ENCODE data around the gene MRPS12. TPM values are rescaled to one million over a fixed set of nuclear protein-coding genes. Genes with fewer than 3 reads are reported as not detected.

Gene MRPS12
- total RNA-seq, 1 donor, result 25.7 TPM

DNA sequence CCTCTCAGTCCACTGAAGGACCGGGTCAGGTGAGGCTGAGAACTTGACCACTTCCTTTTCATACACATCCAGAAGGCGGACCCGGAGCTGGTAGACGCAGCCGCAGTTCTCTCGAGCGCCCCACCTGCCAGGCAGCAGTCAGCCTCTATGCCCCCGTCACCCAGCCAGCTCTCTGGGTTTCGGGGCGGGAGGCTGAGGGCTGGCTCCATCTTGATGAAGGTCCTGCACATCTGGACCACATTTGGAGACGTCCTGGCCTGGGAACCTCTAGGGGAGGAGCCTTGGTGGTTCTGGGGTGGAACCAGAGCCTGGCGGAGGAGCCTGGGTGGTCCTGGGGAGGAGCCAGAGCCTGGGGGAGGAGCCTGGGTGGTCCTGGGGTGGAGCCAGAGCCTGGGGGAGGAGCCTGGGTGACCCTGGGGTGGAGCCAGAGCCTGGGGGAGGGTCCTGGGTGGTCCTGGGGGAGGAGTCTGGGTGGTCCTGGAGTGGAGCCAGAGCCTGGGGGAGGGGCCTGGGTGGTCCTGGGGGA is 14.3 kb downstream of the MRPS12 start:
- Histone ChIP-seq H3K4me3 (ENCODE audit: insufficient read depth, low read length) (no peak overlapping the region), H3K4me1 (ENCODE audit: insufficient read depth, low read length) (no peaks in the 10 kb centered on the region), H3K79me2 (ENCODE audit: insufficient read depth, low read length) (no peaks in the 10 kb centered on the region), H3K9me3 (ENCODE audit: low read depth, low read length) (no peaks in the 10 kb centered on the region), H3K36me3 (ENCODE audit: insufficient read depth, low read length) (peaks cover 10% of the 10 kb centered on the region), H2AFZ (ENCODE audit: low read length) (no peak overlapping the region), H3K4me2 (ENCODE audit: insufficient read depth, low read length) (no peak overlapping the region), H4K20me1 (ENCODE audit: insufficient read depth, low read length) (no peaks in the 10 kb centered on the region), H3K27me3 (ENCODE audit: insufficient read depth, low read length) (no peaks in the 10 kb centered on the region), H3K27ac (ENCODE audit: low read depth, low read length) (no peak overlapping the region)
- DNase-seq (ENCODE audit: insufficient read length, low spot score, missing footprints), result peak; percentile 38
- TF ChIP-seq, protein P1, sequence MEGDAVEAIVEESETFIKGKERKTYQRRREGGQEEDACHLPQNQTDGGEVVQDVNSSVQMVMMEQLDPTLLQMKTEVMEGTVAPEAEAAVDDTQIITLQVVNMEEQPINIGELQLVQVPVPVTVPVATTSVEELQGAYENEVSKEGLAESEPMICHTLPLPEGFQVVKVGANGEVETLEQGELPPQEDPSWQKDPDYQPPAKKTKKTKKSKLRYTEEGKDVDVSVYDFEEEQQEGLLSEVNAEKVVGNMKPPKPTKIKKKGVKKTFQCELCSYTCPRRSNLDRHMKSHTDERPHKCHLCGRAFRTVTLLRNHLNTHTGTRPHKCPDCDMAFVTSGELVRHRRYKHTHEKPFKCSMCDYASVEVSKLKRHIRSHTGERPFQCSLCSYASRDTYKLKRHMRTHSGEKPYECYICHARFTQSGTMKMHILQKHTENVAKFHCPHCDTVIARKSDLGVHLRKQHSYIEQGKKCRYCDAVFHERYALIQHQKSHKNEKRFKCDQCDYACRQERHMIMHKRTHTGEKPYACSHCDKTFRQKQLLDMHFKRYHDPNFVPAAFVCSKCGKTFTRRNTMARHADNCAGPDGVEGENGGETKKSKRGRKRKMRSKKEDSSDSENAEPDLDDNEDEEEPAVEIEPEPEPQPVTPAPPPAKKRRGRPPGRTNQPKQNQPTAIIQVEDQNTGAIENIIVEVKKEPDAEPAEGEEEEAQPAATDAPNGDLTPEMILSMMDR (IDR thresholded peaks at IDR 0.05; ENCODE audit: extremely low read depth, low read depth, low read length), result no peak

DNA sequence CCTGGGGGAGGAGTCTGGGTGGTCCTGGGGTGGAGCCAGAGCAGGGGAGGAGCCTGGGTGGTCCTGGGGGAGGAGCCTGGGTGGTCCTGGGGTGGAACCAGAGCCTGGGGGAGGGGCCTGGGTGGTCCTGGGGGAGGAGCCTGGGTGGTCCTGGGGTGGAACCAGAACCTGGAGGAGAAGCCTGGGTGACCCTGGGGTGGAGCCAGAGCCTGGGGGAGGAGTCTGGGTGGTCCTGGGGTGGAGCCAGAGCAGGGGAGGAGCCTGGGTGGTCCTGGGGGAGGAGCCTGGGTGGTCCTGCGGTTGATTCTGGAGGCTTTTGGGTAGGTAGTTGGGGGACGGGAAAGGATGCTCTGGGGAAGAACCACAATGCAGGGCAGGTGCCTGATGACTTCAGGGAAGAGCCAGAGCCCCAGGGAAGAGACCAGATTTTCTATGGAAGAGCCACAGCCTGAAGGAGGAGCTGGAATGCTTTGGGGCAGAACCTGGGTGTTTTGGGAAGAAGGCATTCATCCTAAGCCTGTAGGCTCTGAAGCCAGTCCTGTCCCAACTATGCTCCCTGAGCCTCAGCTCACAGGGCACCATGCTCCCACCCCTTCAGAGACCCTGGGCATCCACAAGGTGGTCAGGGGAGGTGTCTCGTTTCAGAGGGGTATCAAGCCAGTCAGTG is 15.0 kb downstream of the MRPS12 start:
- Histone ChIP-seq H3K4me1 (ENCODE audit: insufficient read depth, low read length) (no peaks in the 10 kb centered on the region), H2AFZ (ENCODE audit: low read length) (no peak overlapping the region), H3K79me2 (ENCODE audit: insufficient read depth, low read length) (no peaks in the 10 kb centered on the region), H3K9me3 (ENCODE audit: low read depth, low read length) (no peaks in the 10 kb centered on the region), H3K27me3 (ENCODE audit: insufficient read depth, low read length) (no peaks in the 10 kb centered on the region), H3K27ac (ENCODE audit: low read depth, low read length) (no peak overlapping the region), H3K4me2 (ENCODE audit: insufficient read depth, low read length) (no peak overlapping the region), H4K20me1 (ENCODE audit: insufficient read depth, low read length) (peaks cover 3% of the 10 kb centered on the region), H3K36me3 (ENCODE audit: insufficient read depth, low read length) (peaks cover 10% of the 10 kb centered on the region), H3K4me3 (ENCODE audit: insufficient read depth, low read length) (no peak overlapping the region)
- TF ChIP-seq, protein P1 (IDR thresholded peaks at IDR 0.05; ENCODE audit: extremely low read depth, low read depth, low read length), result no peak
- peak; percentile 66 for DNase-seq (ENCODE audit: insufficient read length, low spot score, missing footprints)

DNA sequence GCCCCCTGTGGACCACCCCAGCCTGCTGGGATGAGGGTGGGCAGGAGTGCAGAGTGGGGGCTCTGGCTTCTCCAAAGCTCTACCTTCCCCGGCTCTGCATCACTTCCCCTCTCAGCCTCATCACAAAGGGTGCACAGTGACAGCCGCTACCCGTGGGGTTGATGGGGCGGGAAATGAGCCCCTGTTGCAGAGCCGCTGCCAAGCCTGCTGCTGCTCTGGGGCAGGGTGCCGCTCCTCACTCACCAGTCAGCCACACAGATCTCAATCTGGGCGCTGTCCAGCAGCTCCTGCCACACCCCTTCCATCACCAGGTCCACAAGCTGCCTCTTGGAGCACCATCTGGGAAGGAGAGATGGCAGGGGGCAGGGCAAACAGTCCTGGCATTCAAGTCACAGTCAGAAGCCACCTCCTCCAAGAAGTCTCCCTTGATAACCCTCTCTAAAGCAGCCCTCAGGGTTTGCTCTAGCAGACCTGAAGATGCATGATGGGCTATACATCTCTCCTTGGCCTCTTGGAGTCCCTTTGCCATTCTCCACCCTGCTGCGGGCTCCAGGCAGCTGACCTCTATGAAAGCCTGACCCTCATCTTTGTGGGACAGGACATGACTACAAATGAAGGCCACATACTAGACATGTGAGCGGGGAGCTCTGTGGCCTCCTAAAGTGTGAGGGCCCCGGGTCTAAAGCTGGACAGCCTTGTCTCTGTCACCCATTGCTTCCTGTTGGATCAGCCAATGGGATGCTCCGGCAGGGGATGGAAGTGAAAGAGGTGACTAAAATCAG is 15.7 kb downstream of the MRPS12 start:
- peaks cover 10% of the 10 kb centered on the region for H3K36me3 ChIP-seq (ENCODE audit: insufficient read depth, low read length)
- H3K9me3 ChIP-seq (ENCODE audit: low read depth, low read length), result no peaks in the 10 kb centered on the region
- no peak overlapping the region for H3K4me3 ChIP-seq (ENCODE audit: insufficient read depth, low read length)
- peak; percentile 58 for DNase-seq (ENCODE audit: insufficient read length, low spot score, missing footprints)
- no peaks in the 10 kb centered on the region for H3K79me2 ChIP-seq (ENCODE audit: insufficient read depth, low read length)
- H4K20me1 ChIP-seq (ENCODE audit: insufficient read depth, low read length), result peaks cover 3% of the 10 kb centered on the region
- TF ChIP-seq, protein P1 (IDR thresholded peaks at IDR 0.05; ENCODE audit: extremely low read depth, low read depth, low read length), result no peak
- H3K4me1 ChIP-seq (ENCODE audit: insufficient read depth, low read length), result no peaks in the 10 kb centered on the region
- no peak overlapping the region for H3K27ac ChIP-seq (ENCODE audit: low read depth, low read length)
- H2AFZ ChIP-seq (ENCODE audit: low read length), result no peak overlapping the region
- no peak overlapping the region for H3K4me2 ChIP-seq (ENCODE audit: insufficient read depth, low read length)
- H3K27me3 ChIP-seq (ENCODE audit: insufficient read depth, low read length), result no peaks in the 10 kb centered on the region

Measured in osteoblast (primary cell).